Activated CD4-positive, alpha-beta T cell treated with anti-CD3 and anti-CD28 coated beads, Interleukin-10, Interleukin-2, amounts not matched to agents 100 ng/mL and 50 ng/mL, durations not matched to agents 16 hours and 8 hours (primary cell): ENCODE measurements around the gene LIFR.
"Not testable (repeated sequence)": the region's sequence is repeated elsewhere in the genome, so short reads cannot be mapped to it uniquely, and the experiment has no call there.

Source experiments
- DNase-seq: peaks from one replicate; pipeline ENCODE4 v3.0.0-alpha.2; 2020

The LIFR gene, protein sequence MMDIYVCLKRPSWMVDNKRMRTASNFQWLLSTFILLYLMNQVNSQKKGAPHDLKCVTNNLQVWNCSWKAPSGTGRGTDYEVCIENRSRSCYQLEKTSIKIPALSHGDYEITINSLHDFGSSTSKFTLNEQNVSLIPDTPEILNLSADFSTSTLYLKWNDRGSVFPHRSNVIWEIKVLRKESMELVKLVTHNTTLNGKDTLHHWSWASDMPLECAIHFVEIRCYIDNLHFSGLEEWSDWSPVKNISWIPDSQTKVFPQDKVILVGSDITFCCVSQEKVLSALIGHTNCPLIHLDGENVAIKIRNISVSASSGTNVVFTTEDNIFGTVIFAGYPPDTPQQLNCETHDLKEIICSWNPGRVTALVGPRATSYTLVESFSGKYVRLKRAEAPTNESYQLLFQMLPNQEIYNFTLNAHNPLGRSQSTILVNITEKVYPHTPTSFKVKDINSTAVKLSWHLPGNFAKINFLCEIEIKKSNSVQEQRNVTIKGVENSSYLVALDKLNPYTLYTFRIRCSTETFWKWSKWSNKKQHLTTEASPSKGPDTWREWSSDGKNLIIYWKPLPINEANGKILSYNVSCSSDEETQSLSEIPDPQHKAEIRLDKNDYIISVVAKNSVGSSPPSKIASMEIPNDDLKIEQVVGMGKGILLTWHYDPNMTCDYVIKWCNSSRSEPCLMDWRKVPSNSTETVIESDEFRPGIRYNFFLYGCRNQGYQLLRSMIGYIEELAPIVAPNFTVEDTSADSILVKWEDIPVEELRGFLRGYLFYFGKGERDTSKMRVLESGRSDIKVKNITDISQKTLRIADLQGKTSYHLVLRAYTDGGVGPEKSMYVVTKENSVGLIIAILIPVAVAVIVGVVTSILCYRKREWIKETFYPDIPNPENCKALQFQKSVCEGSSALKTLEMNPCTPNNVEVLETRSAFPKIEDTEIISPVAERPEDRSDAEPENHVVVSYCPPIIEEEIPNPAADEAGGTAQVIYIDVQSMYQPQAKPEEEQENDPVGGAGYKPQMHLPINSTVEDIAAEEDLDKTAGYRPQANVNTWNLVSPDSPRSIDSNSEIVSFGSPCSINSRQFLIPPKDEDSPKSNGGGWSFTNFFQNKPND

DNA sequence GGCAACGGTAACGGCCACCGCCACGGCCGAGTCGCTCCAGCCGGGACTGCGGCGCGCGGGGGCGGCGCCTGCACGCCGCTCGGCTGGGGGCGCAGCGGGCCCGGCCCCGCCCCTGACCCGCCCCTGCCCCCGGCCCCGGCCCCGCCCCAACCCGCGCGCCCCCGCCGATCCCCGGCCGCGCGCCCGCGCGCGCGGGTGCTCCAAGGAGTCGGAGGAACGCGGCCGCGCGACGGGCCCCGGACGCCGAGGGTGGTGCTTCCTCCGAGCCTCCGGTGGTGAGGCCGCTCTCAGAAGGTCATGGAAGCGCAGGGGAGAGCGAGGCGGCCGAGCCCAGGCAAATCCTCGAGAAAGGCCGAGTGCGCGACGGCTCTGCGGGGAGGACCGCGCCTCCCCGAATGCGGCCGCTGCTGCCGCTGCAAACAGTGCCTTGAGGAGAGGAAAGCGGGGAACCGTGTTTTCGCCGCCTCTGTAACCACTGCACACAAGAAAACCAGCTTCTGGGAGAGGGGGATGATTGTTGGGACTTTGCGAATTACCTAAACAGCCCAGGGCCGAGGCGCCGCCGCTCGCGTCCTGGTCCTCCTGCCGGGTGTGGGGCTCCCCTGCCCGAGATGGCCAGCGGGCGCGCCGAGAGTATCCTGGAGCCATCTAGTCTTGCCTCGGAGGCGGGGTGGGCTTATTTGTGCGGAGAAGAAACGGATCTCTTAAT lies at the start of gene LIFR:
LIFR (minus strand) TSS at position 48 of the 709 bp plus-strand sequence. CDS start 25,999 bp downstream, outside the sequence.
- peak; percentile 70 for DNase-seq

DNA sequence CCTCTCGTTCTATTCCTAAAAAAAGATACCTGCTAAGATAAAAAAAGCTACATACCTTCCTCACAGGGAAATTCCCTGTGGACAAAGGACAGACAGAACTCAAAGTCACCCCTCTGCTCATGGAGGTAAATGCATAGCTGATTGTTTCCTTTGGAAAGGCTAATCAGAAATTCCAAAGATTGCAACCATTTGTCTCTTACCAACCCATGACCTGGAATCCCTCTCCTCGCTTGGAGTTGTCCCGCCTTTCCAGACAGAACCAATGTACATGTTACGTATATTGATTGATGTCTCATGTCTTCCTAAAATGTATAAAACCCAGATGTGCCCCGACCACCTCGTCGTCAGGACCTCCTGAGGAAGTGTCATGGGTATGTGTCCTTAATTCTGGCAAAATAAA lies 49.2 kb upstream of the LIFR start:
- DNase-seq = no peak

DNA sequence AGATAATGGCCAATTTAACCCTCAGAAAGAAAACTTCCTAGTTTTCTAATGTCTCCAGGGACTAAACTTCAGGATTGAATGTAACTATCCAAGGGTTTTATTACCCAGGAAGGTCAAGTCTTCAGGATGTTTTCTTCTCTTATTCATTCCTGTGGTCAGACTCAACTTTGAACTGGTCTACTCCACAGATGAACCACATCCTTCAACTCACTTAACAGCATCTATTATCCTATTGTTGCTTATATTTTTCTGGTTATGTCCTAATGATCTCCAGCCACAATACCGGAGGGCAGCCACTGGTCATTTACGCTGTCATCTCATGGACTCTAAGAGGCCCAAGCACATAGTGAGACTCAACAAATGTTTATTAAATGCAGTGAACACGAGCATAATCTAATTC lies 47.2 kb upstream of the LIFR start:
- DNase-seq = no peak

DNA sequence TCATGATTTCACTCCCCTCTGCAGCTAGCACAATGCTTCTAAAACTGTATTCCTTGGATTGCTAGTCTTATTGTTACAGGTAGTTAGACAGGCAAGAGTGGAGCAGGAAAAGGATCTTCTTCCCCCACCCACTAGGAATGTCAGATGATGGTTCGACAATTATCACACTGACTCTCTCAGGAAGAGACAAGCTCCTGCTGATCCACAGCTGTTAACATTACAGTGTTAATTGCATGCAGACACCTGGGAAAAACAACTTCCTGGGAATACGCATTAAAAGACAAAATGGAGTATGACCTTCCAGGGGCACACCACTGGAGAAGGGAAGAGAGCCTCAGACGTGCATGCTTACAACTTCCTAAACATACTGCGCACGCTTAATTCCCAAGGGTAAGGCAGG lies 46.2 kb upstream of the LIFR start:
- DNase-seq = no peak

DNA sequence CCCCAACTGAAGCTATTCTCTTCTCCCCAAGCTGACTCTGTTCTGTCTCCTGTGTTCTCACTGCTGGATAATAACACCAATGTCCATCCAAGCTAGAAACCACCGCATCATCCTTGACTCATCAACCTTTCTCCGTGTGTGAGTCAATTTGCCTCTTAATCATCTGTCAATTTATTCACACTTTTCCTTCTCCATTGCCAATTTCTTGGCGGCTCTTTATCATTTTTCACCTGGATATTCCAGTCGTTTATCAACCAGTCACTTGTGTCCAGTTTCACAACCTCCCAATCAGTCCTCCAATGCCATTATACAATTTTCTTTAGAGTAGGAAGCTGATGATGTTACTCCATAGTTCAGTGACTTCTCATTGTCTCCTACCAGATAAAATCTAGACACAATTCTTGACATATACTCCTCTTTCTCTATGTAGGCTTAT lies 45.4 kb upstream of the LIFR start:
- DNase-seq = no peak

DNA sequence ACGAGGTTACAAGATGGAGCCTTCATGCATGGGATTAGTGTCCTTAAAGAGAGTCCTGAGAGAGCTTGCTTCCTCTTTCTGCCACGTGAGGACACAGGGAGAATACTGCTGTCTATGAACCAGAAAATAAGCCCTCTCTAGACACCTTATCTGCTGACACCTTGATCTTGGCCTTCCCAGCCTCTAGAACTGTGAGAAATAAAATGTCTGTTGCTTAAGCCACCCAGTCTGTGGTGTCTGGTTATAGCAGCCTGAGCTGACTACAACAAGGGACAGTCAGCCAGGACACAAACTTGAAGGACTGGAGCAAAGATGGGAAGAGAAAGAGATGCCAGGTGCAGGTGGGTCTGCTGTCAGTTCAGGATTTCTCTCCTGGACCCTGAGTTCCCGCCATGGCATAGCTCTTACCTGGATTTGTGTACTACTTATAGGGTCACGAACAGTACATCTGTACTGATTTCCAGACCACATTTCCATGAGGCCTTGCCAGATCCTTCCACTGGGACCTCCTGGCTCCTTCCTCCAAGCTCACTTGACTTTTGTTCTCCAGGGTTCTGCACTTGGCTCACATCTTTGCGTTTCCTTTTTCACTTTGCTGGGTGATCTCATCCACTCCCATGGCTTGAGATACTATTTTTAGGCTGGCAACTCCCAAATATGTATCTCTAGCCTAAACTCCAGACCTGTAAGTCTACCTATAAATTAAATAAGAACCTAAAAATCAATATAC lies 44.9 kb upstream of the LIFR start:
- no peak for DNase-seq

DNA sequence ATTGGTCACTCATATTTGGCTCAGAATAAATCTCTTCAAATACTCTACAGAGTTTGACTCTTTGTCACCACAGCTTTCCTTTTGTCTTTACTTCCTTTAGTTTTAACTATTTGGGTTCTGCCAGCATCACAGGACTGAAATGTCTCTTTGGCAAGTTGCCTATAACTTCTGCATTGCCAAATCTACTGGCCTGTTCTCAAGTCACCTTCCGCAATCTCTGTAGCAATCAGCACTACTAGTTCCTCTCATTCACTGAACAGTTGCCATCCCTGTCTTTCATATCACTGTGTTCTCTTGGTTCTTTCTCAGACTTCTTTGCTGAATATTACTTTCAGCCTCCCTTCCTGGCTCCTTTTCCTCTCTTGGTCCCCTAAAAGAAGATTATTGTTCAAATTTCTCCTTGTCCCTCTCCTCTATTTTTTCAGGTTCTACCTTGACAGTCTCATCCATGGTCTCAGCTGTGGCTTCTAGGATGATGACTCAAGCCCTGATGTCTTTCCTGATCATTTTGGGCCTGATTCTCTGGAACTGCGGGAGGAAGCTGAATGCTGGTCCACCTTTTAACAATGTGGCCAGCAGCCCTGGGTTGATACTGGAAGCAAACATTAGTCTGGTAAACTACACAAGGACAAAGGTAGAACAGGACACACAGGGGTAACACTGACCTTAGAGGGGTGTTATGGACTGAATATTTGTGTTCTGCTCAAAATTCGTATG lies 44.0 kb upstream of the LIFR start:
- DNase-seq = no peak

DNA sequence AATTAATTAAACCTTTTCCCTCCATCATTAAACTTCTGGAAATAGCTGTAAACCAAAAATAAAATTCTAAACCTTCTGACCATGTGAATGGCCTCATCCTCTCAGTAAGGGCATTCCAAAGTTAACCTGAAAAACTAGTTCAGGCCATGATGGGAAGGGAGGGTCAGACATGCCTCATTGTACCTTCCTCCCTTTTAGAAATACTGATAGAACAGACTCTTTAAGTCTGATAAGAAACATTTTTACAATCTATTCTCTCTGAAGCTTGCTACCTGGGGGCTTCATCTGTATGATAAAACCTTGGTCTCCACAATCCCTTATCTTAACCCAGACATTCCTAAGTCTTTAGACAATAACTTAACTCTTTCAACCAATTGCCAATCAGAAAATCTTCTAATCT lies 43.3 kb upstream of the LIFR start:
- DNase-seq = not testable (repeated sequence)

DNA sequence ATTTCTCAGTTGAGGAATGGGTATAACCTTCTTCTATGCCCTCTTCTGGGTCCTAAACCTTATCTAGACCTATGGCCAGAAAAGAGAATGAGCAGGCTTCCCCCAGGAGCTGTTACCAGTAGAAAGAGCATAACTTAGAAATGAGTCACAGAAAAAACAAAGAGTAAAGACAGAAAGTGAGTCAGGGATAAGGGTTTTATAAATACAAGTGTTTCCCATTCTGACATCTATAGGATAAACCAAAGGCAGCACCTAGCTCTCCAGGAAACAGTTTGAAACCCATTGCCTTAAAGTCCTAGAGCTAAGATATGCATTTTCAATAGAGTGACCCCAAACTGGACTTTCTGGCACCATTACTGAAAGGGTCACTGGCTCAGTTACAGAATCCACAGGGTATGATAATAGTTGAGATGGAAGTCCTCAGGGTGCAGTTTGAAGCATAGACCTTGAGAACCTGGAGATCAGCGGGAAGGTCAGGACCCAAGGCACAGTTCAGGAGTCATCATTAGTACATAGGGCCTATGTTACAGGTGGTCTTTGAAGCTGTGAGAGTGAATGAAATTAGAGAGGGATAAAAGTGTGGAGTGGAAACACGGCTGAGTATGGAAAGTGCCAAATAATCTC lies 42.7 kb upstream of the LIFR start:
- no peak for DNase-seq

DNA sequence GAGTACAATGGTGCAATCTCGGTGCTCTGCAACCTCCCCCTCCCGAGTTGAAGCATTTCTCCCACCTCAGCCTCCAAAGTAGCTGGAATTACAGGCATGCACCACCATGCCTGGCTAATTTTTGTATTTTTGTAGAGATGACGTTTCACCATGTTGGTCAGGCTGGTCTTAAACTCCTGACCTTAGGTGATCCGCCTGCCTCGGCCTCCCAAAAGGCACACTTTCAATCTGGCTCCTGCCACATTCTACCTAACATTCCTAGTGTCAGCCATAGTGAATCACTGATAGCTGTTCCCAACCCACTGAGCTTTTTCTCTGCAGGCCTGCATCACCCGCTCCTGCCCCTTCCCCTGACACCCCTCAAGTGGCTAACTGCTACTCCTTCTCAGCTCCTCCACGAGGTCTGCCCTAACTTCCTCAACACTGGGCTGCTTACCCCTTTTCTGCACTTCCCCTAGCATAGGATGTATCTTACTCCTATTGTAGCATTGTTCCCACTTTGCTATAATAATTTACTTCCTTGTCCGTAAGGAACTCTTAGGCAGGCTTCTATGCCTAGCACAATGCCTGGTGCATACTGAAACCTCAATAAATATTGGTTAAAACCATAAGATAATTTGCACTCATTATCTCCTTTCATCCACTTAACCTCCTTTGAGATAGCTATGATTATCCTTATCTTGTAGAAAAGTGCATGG lies 42.0 kb upstream of the LIFR start:
- no peak for DNase-seq

DNA sequence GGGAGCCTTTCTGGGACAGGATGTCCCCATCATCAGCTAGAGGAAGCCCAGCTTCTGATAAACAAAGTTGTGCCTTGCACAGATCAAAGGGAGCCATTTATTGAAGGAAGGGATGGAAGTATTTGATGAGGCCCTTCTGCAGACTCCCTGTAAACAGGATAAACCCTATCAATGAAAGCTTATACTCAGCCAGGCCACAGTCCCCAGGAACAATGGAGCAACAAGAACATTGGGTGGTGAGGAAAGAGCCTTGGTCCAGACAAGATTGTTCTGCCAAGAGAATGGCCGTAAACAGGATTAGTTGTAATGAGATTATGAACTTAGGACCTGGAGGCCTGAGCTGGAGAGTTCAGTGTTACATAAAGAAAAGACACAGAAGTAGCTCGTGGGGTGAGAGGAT lies 40.5 kb upstream of the LIFR start:
- DNase-seq = no peak

DNA sequence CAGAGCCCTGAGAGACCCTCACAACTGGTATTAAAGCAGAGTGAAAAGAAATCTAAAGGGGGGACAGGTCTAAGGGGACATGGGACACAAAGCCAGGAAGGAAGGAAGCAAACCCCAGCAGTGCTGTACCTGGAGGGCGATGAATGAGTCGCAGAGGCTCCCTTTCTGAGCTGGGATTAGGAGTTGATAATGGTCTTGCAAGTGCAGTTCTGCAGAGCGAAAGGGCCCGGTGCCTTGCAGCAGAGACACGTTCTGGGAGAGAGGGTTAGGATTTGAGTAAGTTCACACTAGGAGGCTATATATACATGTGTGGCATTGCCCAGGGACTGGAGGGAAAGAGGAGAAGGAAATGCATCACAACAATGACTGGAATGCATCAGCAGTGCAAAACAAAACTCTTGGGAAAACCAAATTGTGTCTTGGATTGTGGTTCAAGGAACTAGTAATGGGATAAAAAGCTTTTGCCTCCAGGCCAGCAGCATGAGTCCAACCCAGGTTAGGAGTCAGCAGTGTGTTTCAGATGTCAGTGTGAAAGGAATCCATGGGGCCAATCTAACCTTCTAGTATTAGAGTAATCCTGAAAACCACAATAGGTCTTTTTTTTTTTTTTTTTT lies 38.8 kb upstream of the LIFR start:
- no peak for DNase-seq

DNA sequence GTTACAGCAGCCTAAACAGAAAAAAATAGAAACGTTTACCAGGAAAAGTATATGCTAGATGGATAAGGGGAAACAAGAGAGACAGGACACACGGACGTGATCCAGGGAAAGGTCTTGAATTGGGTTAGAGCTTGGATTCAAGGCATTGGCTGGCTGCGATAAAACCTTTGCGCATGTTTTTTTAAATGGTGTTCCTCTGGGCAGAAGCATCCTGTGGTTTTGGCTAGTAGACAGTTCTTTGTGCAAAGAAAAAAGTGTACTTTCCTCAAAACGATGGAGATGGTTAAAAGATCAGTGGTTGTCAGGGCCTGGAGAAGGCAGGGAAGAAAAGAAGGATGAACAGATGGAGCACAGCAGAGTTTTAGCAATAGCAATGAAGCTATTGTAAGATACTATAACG lies 37.5 kb upstream of the LIFR start:
- DNase-seq = no peak

DNA sequence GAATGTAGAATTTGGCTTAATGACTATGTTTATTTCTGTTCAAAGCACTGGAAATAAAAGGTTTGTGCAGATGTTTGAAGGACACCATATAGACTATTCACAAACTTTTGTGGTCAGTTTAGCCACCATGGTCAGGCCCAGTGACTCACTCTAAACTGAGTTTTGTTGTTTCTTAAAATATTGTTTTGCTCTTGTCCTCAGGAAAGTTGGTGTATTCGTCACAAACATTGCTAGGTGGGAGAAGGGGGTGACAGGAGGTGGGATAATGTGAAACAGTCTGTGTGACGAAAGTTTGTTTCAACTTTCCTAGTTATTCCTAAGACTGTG lies 35.0 kb upstream of the LIFR start:
- DNase-seq = no peak

DNA sequence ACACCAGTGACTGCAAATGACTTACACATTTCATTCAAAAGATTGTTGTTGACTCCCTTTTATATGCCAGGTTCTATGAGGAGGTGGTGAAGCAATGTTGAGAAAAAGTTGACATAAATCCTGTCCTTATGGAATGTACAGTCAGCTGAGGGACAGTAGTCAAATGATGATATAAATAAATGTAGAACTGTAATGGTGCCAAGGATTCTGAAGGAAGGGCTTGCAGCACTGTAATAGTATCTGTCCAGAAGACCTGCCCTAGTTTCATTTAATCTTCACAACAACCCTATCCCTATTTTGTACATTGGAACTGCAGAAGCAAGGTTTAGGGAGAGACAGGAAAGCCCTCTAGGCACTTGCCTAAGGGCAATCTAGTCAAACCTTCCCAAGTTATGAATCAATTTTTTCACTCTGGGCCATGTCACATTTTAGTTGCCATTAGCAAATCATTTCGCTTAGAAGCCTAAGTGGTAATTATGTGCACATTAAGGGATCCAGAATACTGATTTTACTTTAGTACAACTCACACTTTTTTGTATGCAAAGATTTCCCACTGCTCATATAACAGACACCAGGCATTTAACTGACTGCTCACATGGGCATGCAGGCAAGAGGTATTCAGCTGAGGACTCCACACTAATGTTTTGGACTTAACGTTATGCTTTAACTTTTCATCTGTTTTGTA lies 34.5 kb upstream of the LIFR start:
- no peak for DNase-seq

DNA sequence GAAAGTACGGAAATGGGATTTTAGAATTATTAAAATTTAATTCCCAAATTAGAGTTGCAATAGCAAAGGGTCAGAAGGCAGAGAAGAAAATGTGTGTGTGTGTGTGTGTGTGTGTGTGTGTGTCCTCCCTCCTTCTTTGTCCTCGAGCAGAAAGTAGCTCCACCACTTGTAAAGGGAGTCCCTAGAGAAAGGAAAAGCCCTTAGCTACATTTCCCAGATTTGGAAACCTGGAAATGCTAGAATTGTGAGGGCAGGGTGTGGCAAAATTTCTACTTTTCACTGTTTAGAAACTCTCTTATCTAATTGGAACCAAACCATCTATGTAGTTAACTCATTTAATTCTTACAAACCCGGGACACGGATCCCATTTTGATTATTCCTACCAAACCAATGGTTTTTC lies 33.2 kb upstream of the LIFR start:
- DNase-seq = no peak

DNA sequence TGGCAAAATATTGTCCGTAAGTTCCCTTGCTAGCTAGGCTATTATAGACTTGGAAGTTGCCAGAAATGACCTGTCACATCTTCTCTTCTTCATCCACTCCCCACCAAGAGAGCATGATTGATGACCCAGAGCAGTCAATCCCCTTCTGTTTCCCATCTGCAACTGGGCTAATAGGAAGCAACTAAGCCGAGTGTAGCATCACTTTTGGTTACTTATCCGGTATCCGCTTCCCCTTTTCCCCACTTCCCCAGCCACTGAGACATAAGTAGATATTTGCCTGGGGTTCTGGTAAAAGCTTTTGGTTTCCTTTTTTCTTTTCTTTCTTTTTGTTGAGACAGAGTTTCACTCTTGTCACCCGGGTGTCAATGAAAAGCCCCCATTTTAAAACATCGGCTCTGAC lies 29.4 kb upstream of the LIFR start:
- DNase-seq = no peak

DNA sequence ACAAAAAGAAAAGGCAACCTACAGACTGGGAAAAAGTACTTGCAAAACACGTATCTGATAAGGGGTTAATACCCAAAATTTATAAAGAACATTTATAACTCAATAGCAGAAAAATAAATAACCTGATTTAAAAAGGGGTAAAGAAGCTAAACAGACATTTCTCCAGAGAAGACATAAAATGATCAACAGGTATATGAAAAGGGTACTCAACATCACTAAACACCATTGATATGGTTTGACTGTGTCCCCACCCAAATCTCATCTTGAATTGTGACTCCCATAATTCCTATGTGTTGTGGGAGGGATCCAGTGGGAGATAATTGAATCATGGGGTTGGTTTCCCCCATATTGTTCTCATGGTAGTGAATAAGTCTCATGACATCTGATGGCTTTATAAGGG lies 27.1 kb upstream of the LIFR start:
- DNase-seq = no peak

DNA sequence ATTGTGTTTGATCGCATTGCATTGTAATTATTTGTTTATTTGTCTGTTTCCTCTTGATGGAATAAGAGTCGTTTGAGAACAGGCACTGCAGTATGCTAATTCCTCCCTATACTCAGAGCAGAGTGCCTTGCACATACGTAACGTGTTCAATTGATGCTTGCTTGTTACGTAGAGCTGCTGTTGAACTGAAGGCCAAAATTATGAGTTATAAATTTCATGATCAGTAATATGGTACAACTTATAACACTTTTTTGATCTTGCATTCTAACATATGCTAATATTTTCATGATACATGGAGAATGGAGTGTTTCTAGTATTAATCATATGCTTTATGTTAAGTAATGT lies 26.5 kb upstream of the LIFR start:
- DNase-seq = no peak
